ENCODE measurements around the gene FOXP1. TPM values are rescaled to one million over a fixed set of nuclear protein-coding genes. Genes with fewer than 3 reads are reported as not detected.

The FOXP1 gene
- total and polyA plus RNA-seq, 2 of the 13 experiments (the other 11 are each of a cell fraction or from before 2014, with no cell fraction given) = 40.4 to 59.0 TPM

GRCh38 chr3:71114610-71115009 is 468.9 kb downstream of the FOXP1 start:
- ChIA-PET POLR2A (no interaction called here), CTCF (ENCODE audit: low intra/inter-chr PET ratio, low total read pairs) (no interaction called here)
- no peaks in the 10 kb centered on the region for H3K9me3 ChIP-seq (ENCODE audit: low read length)
- no TSS peak for BruUV-seq (replicated peaks)
- FAIRE-seq (no peak), ATAC-seq (no peak), DNase-seq (ENCODE audit: low spot score) (no peak)
- no peak overlapping the region for H3K27ac ChIP-seq (ENCODE audit: extremely low read length, insufficient read depth, low read length)
- H3K4me1 ChIP-seq (ENCODE audit: insufficient read depth, low read length) = peaks cover 8% of the 10 kb centered on the region; the same call in 1 of the 2 replicates
- no peaks in the 10 kb centered on the region for H3K79me2 ChIP-seq (ENCODE audit: insufficient read depth, low read length)
- in situ Hi-C loops (cut with HindIII; ENCODE audit: extremely low pct_ligation_motif_present, low pct_unique_long_range_greater_than_20kb) = no loop called here
- H3K9ac ChIP-seq (ENCODE audit: insufficient read depth, low read depth, low read length) = no peak overlapping the region
- intact Hi-C loops (cut with micrococcal nuclease; ENCODE audit: unreplicated experiment) = no loop called here
- H3K4me2 ChIP-seq (ENCODE audit: low read depth, low read length) = no peak overlapping the region
- H4K20me1 ChIP-seq (ENCODE audit: insufficient read depth, low read length) = no peaks in the 10 kb centered on the region
- H2AFZ ChIP-seq (ENCODE audit: low read length) = no peak overlapping the region
- H3K27me3 ChIP-seq (ENCODE audit: control insufficient read depth in 1 of 2, insufficient read depth in 2 of 2, low read length in 2 of 2) = no peaks in the 10 kb centered on the region
- 95% methylated on average over 8 of the region's 8 CpGs for WGBS (ENCODE audit: low lambda C conversion rate)
- peaks cover 11 to 18% of the 10 kb centered on the region in 2 experiments for H3K36me3 ChIP-seq (replicated peaks in 1 of 2; ENCODE audit: control insufficient read depth in 1 of 2, insufficient read depth in 2 of 2, low read length in 2 of 2)
- H3K4me3 ChIP-seq (replicated peaks in 1 of 3; ENCODE audit: insufficient read depth in 1 of 3, low read depth in 2 of 3, low read length in 3 of 3) = no peak overlapping the region
- TF ChIP-seq ZNF317 (CRISPR knock-in tag; IDR thresholded peaks at IDR 0.05) = no peak
- TF ChIP-seq IRX3 (CRISPR knock-in tag; IDR thresholded peaks at IDR 0.05; ENCODE audit: borderline replicate concordance, low read depth) = no peak
- no peak for TF ChIP-seq ARID2 (CRISPR knock-in tag; IDR thresholded peaks at IDR 0.05; ENCODE audit: borderline replicate concordance)
- TF ChIP-seq SYNCRIP (IDR thresholded peaks at IDR 0.05; ENCODE audit: insufficient read depth, low read depth, low read length) = no peak
- TF ChIP-seq ZNF20 (CRISPR knock-in tag; IDR thresholded peaks at IDR 0.05) = no peak
- TF ChIP-seq ZNF354B (CRISPR knock-in tag; IDR thresholded peaks at IDR 0.05) = no peak
- no peak for TF ChIP-seq HBP1 (CRISPR knock-in tag; IDR thresholded peaks at IDR 0.05; ENCODE audit: low read depth)
- no peak for TF ChIP-seq RFXAP (CRISPR knock-in tag; IDR thresholded peaks at IDR 0.05; ENCODE audit: borderline replicate concordance)
- TF ChIP-seq ZNF180 (CRISPR knock-in tag; IDR thresholded peaks at IDR 0.05; ENCODE audit: borderline replicate concordance, low read depth) = no peak
- no peak for TF ChIP-seq NR2C2 (CRISPR knock-in tag; IDR thresholded peaks at IDR 0.05; ENCODE audit: borderline replicate concordance)
- TF ChIP-seq ATF4 (CRISPR knock-in tag; IDR thresholded peaks at IDR 0.05) = no peak
- no peak for TF ChIP-seq STAT6 (CRISPR knock-in tag; IDR thresholded peaks at IDR 0.05; ENCODE audit: borderline replicate concordance)
